C4-2B (cell line): ENCODE data around the gene ACBD6.

Source experiments
- H3K27ac ChIP-seq: fragments of 450-650 bp; 2 replicates; pipeline ENCODE4 v1.5.1; 2017
- ZFX ChIP-seq: fragments of 450-650 bp; IDR thresholded peaks from 2 replicates; pipeline ENCODE4 v1.6.1; 2017
- TF ChIP-seq, protein P1 (sequence below): fragments of 450-650 bp; conservative IDR thresholded peaks from 2 replicates; pipeline ENCODE4 v1.5.1; 2017; ENCODE audit warnings: mild to moderate bottlenecking

Gene ACBD6

DNA sequence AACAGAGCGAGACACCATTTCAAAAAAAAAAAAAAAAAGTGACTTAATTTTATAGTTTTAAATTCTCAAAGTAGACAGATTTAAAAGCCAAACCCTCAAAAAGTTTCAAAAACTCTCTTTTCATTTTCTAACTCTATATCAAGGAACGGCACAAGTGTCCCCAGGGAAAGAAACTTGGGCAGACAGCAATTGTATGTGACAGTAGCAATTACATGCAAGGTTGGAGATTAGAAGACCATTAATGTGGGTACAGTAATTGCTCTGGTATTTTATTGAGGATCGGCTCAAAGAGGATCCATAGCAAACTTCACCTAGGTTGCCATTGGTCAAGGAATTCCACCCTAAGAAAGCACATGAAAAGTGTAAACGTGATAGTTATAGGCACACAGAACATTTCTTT is 46.2 kb downstream of the ACBD6 start:
- TF ChIP-seq ZFX, result no peak
- TF ChIP-seq, protein P1, sequence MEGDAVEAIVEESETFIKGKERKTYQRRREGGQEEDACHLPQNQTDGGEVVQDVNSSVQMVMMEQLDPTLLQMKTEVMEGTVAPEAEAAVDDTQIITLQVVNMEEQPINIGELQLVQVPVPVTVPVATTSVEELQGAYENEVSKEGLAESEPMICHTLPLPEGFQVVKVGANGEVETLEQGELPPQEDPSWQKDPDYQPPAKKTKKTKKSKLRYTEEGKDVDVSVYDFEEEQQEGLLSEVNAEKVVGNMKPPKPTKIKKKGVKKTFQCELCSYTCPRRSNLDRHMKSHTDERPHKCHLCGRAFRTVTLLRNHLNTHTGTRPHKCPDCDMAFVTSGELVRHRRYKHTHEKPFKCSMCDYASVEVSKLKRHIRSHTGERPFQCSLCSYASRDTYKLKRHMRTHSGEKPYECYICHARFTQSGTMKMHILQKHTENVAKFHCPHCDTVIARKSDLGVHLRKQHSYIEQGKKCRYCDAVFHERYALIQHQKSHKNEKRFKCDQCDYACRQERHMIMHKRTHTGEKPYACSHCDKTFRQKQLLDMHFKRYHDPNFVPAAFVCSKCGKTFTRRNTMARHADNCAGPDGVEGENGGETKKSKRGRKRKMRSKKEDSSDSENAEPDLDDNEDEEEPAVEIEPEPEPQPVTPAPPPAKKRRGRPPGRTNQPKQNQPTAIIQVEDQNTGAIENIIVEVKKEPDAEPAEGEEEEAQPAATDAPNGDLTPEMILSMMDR, result no peak
- no peak overlapping the region for H3K27ac ChIP-seq

DNA sequence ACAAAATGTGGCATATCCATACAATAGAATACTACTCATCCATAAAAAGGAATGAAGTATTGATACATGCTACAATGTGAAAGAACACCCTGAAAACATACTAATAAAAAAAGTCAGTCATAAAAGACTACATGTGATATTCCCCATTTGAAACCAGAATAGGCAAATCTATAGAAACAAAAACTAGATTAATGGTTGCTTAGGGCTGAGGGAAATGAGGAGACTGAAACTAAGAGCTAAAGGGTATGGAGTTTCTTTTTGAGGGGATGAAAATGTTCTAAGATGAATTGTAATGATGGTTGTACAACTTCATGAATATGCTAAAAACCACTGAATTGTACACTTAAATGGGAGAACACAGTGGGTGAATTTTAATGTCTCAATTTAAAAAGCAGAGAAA is 50.9 kb downstream of the ACBD6 start:
- TF ChIP-seq, protein P1, result no peak
- TF ChIP-seq ZFX, result no peak
- H3K27ac ChIP-seq, result no peak overlapping the region

DNA sequence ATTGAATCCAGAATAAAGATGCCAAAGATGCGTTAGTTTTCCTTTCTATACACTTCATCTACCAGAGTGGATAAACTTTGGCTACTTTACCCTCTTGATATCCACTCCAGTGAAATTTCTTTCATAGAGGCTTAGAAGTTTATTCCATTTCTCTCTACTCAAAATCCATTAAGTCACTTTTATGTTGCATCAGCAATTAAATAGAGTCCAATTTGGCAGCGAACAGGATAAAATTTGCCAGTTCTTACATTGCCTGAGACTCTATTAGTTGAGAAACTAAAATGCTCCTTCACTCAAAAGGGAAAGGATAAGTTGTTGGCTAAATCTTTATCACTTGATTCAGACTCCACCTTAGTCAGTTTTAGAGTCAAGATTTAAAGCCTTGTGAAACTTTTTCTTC is 57.9 kb downstream of the ACBD6 start:
- no peak for TF ChIP-seq ZFX
- TF ChIP-seq, protein P1, result no peak
- no peak overlapping the region for H3K27ac ChIP-seq

DNA sequence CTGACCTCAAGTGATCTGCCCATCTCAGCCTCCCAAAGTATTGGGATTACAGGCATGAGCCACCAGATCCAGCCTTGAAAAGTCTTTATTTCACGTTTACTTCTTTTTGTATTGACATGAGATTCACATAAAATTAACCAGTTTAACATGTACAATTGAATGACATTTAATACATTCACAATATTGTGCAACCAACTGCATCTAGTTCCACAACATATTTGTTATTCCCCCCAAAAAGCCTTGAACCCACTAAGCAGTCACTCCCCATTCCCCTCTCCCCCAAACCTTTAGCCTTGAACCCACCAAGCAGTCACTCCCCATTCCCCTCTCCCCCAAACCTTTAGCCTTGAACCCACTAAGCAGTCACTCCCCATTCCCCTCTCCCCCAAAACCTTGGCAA is 62.0 kb downstream of the ACBD6 start:
- no peak overlapping the region for H3K27ac ChIP-seq
- TF ChIP-seq ZFX, result no peak
- TF ChIP-seq, protein P1, result no peak

DNA sequence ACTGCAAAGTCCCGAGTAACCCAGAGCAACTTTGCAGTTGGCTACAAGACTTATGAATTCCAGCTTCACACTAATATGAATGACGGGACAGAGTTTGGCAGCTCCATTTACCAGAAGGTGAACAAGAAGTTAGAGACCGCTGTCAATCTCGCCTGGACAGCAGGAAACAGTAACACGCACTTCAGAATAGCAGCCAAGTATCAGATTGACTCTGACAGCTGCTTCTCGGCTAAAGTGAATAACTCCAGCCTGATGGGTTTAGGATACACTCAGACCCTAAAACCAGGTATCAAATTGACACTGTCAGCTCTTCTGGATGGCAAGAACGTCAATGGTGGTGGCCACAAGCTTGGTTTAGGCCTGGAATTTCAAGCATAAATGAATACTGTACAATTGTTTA is 66.8 kb downstream of the ACBD6 start:
- no peak overlapping the region for H3K27ac ChIP-seq
- TF ChIP-seq, protein P1, result no peak
- no peak for TF ChIP-seq ZFX

DNA sequence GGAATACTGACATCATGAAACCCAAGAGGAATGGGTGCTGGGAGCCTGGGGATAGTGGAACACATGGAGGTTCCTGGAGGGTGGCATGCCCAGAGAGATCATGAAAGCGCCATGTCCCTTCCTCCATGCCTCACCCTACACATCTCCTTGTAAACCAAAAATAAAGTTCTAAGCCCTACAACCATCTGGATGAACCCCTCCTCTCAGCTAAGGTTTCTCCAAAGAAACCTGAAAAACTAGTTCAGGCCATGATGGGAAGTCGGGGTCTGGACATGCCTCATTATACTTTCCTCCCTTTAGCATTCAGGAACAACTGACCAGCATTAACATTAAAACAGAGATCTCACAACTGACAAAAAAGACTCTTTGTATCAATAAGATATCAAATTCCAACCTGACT is 68.5 kb downstream of the ACBD6 start:
- no peak for TF ChIP-seq ZFX
- TF ChIP-seq, protein P1, result no peak
- H3K27ac ChIP-seq, result no peak overlapping the region

DNA sequence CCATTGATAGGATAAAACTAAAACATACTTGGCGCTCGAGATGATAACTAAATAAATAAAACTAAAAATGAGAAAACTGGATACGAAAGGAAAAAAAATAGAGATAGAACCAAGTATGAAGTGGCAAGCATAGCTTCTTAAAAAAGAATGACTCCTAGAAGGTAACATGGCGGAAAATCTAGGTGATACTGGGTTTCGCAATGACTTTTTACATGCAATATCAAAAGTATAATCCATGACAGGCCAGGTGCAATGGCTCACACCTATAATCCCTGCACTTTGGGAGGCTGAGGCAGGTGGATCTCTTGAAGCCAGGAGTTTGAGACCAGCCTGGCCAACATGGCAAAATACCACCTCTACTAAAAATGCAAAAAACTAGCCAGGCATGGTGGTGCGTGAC is 70.7 kb downstream of the ACBD6 start:
- H3K27ac ChIP-seq, result no peak overlapping the region

More for the DNA sequence above, 70.7 kb downstream of the ACBD6 start:
- no peak for TF ChIP-seq ZFX
- TF ChIP-seq, protein P1, result no peak
